GM19397 (cell line): ENCODE measurements around the gene ALG9.
"Not testable (repeated sequence)": the region's sequence is repeated elsewhere in the genome, so short reads cannot be mapped to it uniquely, and the experiment has no call there.

ENCODE experiments used
- ATAC-seq: cut with Tn5 transposase; IDR thresholded peaks from one replicate; pipeline ENCODE4 v1.9.1; 2021; ENCODE audit warnings: mild to moderate bottlenecking, moderate library complexity; ENCODE audit not compliant: unreplicated experiment

The ALG9 gene

DNA sequence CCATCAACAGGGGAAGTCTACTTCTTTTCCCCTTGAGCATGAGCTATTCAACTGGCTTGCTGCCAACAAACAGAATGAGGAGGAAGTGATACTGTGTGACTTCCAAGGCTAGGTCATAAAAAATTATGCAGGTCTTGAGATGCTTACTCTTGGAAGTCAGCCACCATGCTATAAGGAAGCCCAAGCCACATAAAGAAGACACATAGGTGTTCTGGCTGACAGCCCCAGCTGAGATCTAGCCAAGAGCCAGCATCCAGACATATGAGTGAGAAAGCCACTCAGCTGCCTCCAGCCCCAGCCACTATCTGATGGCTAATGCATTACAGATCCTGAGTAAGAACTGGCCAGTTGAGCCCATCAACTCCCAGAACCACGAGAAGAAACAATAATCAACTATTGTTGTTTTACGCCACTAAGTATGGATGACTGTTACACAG, 74.2 kb downstream of the ALG9 start:
- no peak for ATAC-seq

DNA sequence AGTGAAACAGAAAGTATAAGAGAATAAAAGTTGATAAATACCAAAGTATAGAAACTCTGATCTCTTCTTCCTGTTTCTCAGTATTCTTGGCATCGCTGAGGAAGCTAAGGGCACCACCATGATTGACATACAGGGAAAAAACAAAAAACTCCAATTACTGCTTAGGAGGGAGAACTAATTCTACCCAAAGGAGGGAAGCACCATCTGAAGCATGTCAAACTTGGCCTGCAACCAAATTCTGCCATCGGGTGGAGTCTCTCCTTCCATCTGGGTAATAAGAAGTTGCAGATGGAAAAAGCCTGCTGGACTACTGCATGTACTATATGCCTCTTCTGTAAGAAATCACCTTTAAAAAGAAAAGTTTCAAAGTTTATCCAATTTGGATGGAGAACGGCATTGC, 74.7 kb downstream of the ALG9 start:
- no peak for ATAC-seq

DNA sequence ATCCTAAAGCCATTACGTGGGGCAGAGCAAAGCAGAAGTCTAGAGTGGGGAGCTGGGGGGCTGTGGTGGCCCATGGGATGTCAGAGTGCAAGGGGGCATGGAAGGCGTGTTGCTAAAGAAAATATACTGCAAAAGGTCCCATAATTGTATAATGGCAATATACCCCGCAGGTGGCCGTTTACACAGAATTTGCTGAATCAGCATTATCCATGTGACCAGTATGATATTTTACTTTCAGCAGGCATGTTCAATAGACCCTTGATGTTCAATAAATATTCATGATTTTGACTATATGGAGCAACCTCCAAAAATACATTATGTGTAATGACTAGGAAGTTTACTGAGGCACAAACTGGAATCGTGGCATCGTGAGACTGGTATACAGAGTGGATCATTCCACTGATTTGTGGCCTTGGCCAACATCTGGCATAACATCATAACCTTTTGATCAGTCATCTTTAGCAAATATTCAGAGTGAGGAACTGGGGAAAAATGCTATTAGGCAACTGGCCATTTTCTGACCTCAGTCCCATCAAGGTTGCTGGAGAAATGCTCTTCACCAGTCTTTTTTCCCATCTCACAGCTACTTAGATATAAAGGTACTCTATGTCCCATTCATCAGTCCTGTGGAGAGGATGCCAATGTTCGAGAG, 75.9 kb downstream of the ALG9 start:
- ATAC-seq, result no peak

DNA sequence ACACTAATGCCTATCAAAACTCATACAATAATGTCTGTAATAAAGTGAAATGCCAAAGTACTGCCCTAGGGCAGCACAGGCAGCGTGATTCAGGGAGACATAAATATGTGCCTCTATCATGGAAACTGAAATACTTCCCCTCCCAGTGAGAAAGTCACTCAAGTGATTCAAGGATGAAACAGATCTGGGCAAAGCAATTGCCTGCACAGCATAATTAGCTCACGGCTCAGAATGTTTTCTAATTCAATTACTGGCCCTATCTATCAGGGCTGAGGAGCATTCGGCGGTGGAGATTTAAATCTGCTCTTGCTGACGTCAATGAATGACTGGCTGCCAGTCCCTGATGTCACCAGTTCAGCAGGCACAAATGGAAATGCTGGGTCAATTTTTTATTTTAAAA, 77.5 kb downstream of the ALG9 start:
- no peak for ATAC-seq

DNA sequence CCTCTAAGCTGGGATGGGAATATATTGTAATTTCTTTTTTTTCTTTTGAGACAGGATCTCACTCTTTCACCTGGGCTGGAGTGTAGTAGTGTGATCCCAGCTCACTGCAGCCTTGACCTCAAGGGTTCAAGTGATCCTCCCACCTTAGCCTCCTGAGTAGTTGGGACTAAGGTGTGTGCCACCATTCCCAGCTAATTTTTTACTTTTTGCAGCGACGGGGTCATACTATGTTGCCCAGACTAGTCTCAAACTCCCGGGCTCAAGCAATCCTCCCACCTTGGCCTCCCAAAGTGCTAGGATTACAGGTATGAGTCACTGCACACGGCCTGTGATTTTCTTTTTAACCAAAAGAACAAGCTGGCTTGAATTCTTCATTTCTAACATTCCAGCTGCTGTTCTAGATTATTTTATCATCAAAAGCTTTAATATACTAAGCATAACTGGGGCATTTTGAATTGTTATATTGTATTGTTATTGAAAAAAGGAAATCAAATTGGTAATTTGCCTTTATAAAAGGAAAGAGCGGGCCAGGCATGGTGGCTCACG, 78.4 kb downstream of the ALG9 start:
- ATAC-seq, result no peak

DNA sequence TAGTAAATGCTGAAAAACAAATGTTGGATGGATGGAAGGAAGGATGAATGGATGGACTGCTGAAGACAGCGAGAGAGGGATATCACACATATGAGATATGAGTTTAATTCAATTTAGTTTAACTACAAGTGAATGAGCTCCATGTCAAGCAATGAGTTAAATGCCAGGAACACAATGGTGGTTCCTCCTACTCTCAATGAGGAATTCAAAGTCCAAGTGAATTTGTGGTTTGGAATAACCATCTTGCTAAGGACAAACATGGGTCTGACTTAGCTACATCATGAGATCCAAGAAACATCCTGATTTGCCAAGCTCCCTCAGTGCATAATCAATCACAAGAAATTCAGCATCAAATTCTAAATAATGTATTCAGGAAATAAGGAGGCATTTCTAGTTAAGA, 79.1 kb downstream of the ALG9 start:
- no peak for ATAC-seq

DNA sequence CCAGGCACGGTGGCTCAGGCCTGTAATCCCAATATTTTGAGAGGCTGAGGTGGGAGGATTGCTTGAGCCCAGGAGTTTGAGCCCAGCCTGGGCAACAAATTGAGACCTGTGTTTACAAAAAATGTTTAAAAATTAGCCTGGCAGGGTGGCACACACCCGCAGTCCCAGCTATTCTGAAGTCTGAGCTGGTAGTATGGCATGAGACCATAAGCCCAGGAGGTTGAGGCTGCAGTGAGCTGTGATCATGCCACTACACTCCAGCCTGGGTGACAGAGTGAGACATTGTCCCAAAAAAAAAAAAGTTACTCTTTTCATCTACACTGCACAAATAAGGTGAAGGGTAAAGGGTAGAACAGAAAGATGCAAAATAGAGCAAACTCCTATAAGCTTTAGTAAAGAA, 82.9 kb downstream of the ALG9 start:
- ATAC-seq, result no peak

DNA sequence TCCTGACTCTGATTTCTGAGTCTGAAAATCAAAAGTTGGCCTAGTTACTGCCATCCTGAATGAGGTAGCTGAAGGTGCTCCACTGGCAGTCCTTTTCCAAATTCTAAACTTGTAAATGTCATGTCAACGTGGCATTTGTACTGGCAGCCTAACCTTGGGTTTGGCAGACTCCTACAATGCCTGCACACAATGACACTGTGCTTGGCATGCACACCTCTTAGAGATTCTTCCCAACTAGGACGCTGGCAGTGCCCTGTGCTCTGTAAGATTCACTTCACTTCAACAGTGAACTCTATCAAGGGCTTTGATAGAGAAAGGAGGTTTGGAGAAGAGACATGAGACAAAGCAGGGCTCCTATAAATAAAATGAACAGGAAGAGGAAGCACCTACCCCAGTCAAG, 83.3 kb downstream of the ALG9 start:
- no peak for ATAC-seq

DNA sequence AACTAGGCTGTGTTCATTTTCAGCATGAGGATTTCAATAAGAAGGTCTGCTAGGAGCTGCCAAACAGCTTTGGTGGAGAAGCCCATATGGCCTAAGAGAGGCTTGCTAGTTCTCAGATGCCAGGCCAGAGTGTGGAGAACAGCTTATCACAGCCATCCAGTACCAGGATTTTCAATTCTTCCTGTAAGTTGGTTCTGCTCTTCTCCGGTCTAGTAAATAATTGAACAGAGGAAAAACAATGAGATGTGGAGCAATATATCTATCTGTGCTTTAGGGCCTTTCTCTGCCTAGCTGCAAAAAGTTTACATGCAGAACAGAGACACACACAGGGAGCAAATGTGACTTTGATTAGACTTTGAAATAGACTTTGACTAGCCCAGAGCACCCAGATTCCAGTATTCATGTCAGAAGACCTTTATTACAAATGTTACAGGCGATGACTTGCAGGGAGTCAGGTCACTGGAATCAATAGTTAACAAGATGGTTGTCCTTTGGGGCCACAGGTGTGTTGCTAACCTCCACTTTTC, 85.4 kb downstream of the ALG9 start:
- ATAC-seq, result no peak

DNA sequence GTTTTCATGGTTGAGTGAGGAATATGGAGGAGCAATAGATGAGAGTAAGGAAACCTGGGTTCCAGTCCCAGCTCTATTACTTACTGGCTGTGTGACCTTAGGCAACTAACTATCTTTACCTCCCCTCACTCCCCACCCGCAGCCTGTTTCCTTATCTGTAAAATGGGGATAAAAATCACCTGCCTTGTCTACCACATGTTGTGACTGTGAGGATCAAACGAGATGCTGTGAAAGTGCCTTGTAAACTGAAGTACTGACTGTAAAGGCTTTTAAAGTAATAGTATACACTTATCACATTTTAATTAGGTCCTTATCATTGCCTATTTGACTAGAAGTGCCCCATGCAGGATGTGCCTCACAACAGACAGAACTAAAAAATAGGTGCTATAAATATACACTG, 86.3 kb downstream of the ALG9 start:
- ATAC-seq, result no peak

DNA sequence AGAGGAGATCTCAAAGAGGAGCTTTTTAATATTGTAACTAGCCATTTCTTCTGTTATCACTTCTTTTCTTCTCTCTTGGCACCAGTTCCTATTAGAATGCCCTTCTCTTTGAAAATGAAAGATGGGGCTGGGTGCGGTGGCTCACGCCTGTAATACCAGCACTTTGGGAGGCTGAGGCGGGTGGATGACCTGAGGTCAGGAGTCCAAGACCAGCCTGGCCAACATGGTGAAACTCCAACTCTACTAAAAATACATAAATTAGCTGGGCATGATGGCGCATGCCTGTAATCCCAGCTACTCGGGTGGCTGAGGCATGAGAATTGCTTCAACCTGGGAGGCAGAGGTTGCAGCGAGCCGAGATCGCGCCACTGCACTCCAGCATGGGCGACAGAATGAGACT, 87.1 kb downstream of the ALG9 start:
- not testable (repeated sequence) for ATAC-seq

DNA sequence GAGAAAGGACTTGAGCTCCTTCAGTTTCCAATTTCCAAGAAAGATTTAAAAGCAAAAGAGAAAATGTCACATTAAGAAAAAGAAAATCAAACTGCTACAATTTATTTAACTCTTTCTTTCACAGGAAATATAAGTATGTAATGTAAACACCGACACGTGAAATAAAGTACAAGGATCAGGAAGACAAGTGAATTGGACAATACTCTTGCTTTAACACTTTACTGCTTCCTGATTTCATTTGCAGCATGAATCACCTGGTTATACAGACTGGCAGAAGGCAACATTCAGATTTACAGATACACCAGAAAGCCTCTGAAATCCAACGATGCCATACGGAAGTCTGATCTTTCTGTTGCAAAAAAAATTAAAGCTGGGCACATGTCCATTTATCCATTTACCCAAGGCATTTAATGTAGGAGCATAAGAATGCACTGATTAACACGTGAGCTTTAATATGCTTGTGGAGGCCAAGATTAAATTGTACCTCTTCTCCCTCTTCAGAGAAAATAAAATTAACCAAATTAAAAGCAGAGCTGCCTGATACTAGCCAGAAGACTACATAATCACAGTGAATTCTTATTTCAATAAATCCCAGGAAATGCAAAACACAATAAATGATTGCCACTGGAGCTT, 89.2 kb downstream of the ALG9 start:
- no peak for ATAC-seq

DNA sequence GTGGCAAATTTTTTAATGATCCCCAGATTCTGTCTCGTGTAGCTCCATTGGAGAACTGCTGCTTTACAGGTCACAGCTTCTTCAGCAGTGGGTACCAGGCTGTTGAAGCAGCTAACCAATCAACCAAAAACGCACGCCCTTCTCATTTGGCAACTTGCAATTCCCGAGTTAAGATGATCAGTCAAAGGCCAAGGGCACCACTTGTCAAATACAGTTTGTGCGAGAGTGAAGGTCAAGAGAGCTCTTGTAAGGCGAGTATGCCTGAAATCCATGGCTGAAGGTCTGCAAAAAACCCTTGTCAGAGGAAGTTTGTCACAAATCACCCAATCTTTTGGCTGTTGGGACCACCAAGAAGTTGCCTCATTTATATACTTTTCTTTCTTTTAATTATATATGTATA, 92.3 kb downstream of the ALG9 start:
- ATAC-seq, result no peak

DNA sequence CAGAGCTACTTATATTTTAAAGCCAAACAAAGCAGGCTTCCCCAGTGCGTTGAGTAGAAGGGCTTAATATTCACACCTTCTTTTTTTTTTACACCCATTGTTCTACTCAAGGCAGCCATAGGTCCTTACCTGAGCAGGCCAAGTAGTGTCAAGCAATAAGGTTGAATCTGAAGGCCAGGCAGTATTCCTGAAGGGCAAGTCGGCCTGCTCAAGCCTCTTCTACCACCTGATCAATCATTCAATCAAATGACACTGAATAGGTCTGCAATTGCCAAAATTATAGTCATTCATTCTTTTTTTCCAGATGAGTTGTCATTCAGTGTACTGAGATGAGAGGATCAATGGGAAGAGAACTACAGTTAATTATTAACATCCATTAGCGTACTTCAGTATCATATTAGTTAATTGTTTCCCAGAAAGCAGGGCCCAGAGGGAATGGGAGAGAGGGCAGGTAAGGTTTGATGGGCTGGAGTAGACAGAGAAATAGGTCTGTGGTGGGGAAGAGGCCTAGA, 93.3 kb downstream of the ALG9 start:
- ATAC-seq, result no peak

DNA sequence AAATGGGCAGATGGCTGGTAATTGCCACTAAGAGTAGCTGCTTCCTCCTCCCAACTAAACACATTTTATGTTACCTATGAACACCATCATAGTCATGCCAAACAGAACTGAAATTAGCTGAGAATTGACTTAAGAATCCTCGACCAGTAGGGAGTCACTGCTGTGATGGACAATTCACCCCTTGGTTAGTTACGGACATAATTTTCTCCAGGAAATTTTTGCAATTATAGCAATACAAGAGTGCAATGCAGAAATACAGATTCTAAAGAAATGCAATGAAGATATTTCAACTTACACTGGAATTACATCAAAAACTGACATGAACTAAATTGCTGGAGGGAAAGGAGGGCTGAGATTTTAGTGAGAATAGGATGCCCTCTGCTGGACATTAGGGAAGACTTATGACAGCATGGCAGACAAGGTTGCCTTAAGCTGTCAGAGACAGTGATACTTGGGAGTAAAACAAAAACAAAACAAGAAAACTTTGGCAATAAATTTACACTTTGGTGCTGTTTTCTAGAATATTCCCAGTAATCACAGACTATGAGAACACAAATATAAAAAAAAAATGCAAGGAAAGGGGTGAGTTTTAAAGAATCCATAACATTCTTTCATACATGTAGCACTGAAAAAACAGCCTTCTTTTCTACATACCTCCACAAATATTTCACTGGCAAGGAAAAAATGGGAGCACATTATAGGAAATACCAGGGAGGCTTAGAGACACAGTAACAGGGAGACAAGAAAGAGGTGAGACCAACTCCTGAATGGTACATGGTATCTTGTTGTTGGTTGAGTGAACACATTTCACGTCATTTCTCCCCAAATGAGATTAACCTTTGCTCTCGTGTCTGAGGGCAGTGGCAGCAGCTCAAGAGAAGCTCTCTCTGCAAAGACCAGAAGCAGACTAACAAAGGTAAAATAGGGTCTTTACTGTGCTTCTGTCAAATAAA, 94.0 kb downstream of the ALG9 start:
- ATAC-seq, result peak; percentile 45

DNA sequence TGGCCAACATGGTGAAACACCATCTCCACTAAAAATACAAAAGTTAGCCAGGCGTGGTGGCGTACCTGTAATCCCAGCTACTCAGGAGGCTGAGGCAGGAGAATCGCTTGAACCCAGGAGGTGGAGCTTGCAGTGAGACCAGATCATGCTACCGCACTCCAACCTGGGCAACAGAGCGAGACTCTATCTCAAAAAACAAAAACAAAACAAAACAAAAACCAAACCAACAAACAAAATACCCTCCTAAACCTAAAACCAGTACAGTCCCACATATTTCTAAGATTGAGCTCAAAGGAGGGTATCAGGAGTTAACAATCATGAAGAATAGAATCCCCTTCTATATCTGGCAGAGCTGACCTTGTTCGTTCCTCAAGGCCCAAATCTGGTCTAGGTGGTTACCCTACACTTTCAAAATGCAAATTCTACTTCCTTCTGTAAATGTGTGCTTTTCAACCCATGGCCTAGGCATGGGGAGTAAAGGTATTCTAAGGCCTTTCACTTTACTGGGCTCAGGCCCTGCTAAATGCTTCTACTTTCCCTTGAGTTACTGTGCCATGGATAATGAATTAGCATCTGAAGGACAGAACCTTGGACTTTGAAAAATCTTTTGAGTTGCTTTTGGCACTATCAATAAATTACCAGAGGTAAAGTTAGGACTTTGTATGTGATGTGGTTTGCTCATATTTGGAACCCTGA, 94.8 kb downstream of the ALG9 start:
- ATAC-seq, result peak; percentile 90

DNA sequence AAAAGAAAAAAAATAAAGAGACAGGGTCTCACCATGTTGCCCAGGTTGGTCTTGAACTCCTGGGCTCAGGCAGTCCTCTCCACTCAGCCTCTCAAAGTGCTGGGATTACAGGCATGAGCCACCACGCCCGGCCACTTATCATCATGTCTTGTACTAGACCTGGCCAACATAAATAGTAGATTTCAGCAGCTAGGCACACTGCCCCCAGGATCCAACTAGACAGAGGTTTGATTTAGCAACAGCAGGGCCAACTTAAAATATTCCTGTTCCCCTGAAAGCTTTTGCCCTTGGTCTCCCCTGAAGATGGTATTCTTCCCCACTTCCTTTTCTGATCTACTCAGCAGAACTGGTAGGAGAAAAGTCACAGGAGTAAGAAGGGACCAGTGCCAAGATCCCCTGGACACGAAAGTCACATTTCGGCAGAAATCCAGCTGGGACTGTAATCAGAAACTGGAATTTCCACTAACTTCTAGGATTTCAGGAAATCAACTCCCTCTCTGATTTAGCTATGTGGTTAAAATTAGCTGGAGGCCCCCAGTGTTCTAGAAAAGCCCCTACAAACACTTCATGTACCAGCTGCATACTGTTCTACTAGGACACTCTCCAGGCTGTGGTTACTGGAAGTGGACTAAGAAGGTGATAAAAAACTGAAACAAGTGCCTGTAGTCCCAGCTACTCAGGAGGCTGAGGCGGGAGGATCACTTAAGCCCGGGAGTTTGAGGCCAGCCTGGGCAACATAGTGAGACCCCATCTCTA, 96.2 kb downstream of the ALG9 start:
- ATAC-seq, result no peak

DNA sequence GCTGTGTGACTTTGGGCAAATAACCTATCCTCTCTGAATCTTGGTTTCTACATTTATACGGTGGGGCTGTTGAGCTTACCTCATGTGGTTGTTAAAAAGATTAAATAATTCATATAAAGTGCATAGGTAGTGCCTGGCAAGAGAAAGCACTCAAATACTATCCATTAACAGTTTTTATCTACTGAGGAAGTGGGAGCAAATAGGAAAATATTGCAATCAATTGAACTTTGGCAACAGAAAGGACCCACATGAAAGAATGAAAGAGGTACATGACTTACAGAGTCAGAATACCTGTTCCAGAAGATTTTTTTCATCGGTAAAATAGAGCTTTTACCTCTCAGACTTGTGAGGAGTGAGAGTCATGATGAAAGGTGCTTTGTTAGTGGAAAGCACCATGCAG, 98.8 kb downstream of the ALG9 start:
- ATAC-seq, result no peak

DNA sequence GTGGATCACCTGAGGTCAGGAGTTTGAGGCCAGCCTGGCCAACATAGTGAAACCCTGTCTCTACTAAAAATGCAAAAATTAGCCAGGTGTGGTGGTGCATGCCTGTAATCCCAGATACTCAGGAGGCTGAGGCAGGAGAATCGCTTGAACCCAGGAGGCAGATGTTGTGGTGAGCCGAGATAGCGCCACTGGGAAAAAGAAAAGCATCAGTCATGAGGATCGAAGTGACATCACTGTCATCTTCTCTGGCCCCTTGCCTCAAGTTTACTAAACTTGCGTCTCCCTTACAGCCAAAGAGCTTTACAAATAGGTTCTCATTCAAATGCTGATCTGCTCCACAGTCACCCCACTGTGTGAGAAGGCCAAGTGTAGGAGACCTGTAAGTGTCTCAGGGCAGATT, 100.2 kb downstream of the ALG9 start:
- not testable (repeated sequence) for ATAC-seq
